Gastroesophageal sphincter (tissue), 3 donors: ENCODE data around the gene LMF1.

Experiments used
- POLR2A ChIP-seq, 2 donors: fragments of 450-650 bp; IDR thresholded peaks; one replicate each; pipeline ENCODE4 v1.6.1; 2017; ENCODE audit warnings: antibody characterized with exemption in 2 of 2, mild to moderate bottlenecking in 2 of 2, moderate library complexity in 1 of 2
- TF ChIP-seq, protein P1 (sequence below), 4 experiments: fragments of 200-600 bp in 2 of 4; fragments of 450-650 bp in 2 of 4; sonication (generic) in 1 of 4; IDR thresholded peaks; one replicate each; pipeline ENCODE4 v1.5.1; 2017 to 2019; ENCODE audit warnings: antibody characterized with exemption in 4 of 4, mild to moderate bottlenecking in 2 of 4, moderate library complexity in 2 of 4

DNA sequence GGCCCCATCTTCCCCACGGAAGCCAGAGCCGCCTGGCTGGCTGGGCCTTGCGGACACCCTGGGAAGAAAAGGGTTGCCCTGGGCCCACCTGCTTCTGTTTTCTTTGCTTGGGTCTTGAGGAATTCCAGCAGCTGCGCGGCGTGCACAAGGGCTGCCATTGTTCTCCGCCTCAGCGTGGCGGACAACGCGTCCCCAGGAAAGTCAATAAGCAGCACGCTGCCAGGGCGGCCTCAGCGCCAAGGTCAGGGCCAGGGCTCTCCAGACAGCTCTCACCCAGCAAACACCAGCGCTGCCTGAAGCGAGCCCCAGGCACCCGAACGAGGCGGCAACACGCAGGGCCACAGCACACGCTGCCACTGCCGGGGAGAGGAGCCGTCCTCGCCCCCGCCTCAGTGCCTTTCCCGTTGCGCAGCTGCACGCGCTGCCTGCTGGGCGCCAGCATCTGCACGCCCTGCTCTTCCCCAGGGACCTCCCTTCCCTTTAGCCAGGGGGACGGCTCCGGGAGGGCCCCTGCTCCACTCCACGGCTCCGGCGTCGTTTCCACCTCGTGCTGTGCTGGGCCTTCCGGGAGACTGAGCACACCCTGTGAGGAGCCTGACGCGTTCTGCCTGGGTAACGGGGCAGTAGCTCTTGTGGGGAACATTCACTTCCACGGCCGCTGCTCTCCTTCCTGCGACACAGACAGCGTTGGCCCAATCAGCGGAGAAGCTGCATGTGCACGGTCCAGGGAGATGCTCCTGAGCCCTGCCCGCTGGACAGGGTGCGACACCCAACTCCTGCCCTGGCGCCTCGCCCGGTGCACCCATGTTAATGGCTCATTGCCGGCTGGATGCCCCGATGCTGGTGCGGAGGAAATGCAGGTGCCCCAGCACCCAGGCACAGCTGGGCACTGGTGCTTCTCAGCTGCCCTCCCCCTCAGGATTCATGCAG, 57.8 kb downstream of the LMF1 start:
- TF ChIP-seq POLR2A (IDR thresholded peaks at IDR 0.05): no peak
- TF ChIP-seq, protein P1, sequence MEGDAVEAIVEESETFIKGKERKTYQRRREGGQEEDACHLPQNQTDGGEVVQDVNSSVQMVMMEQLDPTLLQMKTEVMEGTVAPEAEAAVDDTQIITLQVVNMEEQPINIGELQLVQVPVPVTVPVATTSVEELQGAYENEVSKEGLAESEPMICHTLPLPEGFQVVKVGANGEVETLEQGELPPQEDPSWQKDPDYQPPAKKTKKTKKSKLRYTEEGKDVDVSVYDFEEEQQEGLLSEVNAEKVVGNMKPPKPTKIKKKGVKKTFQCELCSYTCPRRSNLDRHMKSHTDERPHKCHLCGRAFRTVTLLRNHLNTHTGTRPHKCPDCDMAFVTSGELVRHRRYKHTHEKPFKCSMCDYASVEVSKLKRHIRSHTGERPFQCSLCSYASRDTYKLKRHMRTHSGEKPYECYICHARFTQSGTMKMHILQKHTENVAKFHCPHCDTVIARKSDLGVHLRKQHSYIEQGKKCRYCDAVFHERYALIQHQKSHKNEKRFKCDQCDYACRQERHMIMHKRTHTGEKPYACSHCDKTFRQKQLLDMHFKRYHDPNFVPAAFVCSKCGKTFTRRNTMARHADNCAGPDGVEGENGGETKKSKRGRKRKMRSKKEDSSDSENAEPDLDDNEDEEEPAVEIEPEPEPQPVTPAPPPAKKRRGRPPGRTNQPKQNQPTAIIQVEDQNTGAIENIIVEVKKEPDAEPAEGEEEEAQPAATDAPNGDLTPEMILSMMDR (IDR thresholded peaks at IDR 0.05): no peak
